PC-9 (cell line): ENCODE results near the gene MCM7. TPM values are rescaled to one million over a fixed set of nuclear protein-coding genes. Genes with fewer than 3 reads are reported as not detected.

Experiments used
- BruUV-seq: library from RNA; stranded (reverse); fragments of 400-500 nt; replicated peaks from 2 replicates; lab custom pipeline; 2021; lab: Mats Ljungman, UMichigan
- CTCF ChIA-PET: fragments of 300-600 bp; sonication (Branson Sonifier 250); formaldehyde crosslinking; loops from one replicate; lab custom pipeline; 2022; ENCODE audit warnings: antibody characterized with exemption; lab: Charles Lee
- POLR2A ChIA-PET: fragments of 300-600 bp; sonication (Branson Sonifier 250); formaldehyde crosslinking; loops from one replicate; lab custom pipeline; 2022; ENCODE audit warnings: antibody characterized with exemption; ENCODE audit not compliant: unreplicated experiment; lab: Charles Lee
- DNase-seq, 2 experiments: peaks; one replicate each; pipeline versions ENCODE4 v3.0.0 to v3.0.0-alpha.2; 2015 to 2022; ENCODE audit warnings: mixed read lengths in 1 of 2
- H2AFZ ChIP-seq: fragments of 200-600 bp; sonication (generic); 2 replicates; pipeline ENCODE4 v1.8.1; 2017; ENCODE audit warnings: antibody characterized with exemption
- H3F3A ChIP-seq: fragments of 200-600 bp; sonication (generic); 2 replicates; pipeline ENCODE4 v1.8.1; 2017; ENCODE audit warnings: antibody characterized with exemption, mild to moderate bottlenecking, low read depth; ENCODE audit not compliant: insufficient read depth
- H3K27ac ChIP-seq: fragments of 200-600 bp; sonication (generic); 2 replicates; pipeline ENCODE4 v1.6.1; 2016; ENCODE audit warnings: mixed run types
- H3K27me3 ChIP-seq: fragments of 200-600 bp; sonication (generic); 2 replicates; pipeline ENCODE4 v1.6.1; 2016; ENCODE audit warnings: low read depth, mixed run types; ENCODE audit not compliant: insufficient read depth
- H3K36me3 ChIP-seq: fragments of 200-600 bp; sonication (generic); 2 replicates; pipeline ENCODE4 v1.6.1; 2016; ENCODE audit warnings: low read depth, mixed run types
- H3K4me1 ChIP-seq: fragments of 200-600 bp; sonication (generic); replicated peaks from 2 replicates; pipeline ENCODE4 v1.6.1; 2016; ENCODE audit warnings: mixed run types; ENCODE audit not compliant: insufficient read depth
- H3K4me2 ChIP-seq: fragments of 200-600 bp; sonication (generic); 2 replicates; pipeline ENCODE4 v1.6.1; 2017; ENCODE audit warnings: mixed run types
- H3K4me3 ChIP-seq: fragments of 200-600 bp; sonication (generic); 2 replicates; pipeline ENCODE4 v1.6.1; 2016; ENCODE audit warnings: mixed run types
- H3K79me2 ChIP-seq: fragments of 200-600 bp; sonication (generic); 2 replicates; pipeline ENCODE4 v1.6.1; 2017; ENCODE audit warnings: low read depth, mixed run types
- H3K9me2 ChIP-seq: fragments of 200-600 bp; sonication (generic); 2 replicates; pipeline ENCODE4 v1.8.1; 2017; ENCODE audit warnings: mild to moderate bottlenecking; ENCODE audit not compliant: insufficient read depth
- H3K9me3 ChIP-seq: fragments of 200-600 bp; sonication (generic); 2 replicates; pipeline ENCODE4 v1.8.1; 2016; ENCODE audit warnings: low read depth; ENCODE audit not compliant: insufficient read depth
- H4K20me1 ChIP-seq: fragments of 200-600 bp; sonication (generic); 2 replicates; pipeline ENCODE4 v1.8.1; 2017; ENCODE audit not compliant: insufficient read depth
- EZH2 ChIP-seq: fragments of 200-600 bp; sonication (generic); IDR thresholded peaks from 2 replicates; pipeline ENCODE4 v1.8.0; 2017; ENCODE audit warnings: antibody characterized with exemption, low read depth
- intact Hi-C: fragments of 100-400 bp; cut with micrococcal nuclease; formaldehyde crosslinking; loops from one replicate; pipeline ENCODE4 v1.10.0; 2022; ENCODE audit not compliant: unreplicated experiment
- total RNA-seq: library from RNA; stranded (reverse); gene quantifications from 2 replicates; pipeline ENCODE4 v1.2.3, GENCODE V29; 2021
- TF ChIP-seq, protein P1 (sequence below): fragments of 200-600 bp; sonication (generic); conservative IDR thresholded peaks from 2 replicates; pipeline ENCODE4 v1.6.1; 2017; ENCODE audit warnings: mixed run types, antibody characterized with exemption, mild to moderate bottlenecking, moderate library complexity

The MCM7 gene
- total RNA-seq, 1 experiment from 2014 or later = 238 TPM

DNA sequence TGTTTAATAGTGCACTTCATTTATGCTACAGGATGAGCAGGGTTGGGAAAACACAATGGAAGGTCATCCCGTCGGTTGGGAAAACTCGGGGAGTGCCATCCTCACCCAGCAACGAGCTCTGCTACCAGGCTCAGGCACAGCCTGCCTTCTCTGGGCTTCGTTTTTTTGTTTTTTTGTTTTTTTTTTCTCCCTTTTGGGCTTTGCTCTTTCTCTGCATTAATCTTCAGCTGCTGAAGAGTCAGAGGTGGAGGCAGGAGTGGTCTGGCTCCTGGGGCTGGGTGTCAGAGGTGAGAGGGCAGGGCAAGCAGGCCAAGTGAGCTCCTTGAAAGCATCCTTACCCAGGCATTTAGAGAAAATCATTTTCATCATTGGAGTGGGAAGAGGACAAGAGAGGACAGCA lies 31.2 kb downstream of the MCM7 start:
- CTCF ChIA-PET = no interaction called here
- DNase-seq = no peak
- Histone ChIP-seq H3K9me2 (no peaks in the 10 kb centered on the region), H2AFZ (no peak overlapping the region), H3K4me3 (no peak overlapping the region), H3K4me2 (no peak overlapping the region), H3K79me2 (no peaks in the 10 kb centered on the region), H3K27me3 (no peaks in the 10 kb centered on the region), H3K4me1 (no peaks in the 10 kb centered on the region), H3K36me3 (peaks cover 64% of the 10 kb centered on the region), H3F3A (peaks cover 14% of the 10 kb centered on the region; the same call in 1 of the 2 replicates), H3K27ac (no peak overlapping the region), H4K20me1 (no peaks in the 10 kb centered on the region), H3K9me3 (peaks cover 52% of the 10 kb centered on the region)
- no TSS peak for BruUV-seq
- intact Hi-C loops = no loop called here
- TF ChIP-seq, protein P1, sequence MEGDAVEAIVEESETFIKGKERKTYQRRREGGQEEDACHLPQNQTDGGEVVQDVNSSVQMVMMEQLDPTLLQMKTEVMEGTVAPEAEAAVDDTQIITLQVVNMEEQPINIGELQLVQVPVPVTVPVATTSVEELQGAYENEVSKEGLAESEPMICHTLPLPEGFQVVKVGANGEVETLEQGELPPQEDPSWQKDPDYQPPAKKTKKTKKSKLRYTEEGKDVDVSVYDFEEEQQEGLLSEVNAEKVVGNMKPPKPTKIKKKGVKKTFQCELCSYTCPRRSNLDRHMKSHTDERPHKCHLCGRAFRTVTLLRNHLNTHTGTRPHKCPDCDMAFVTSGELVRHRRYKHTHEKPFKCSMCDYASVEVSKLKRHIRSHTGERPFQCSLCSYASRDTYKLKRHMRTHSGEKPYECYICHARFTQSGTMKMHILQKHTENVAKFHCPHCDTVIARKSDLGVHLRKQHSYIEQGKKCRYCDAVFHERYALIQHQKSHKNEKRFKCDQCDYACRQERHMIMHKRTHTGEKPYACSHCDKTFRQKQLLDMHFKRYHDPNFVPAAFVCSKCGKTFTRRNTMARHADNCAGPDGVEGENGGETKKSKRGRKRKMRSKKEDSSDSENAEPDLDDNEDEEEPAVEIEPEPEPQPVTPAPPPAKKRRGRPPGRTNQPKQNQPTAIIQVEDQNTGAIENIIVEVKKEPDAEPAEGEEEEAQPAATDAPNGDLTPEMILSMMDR = no peak
- no peak for TF ChIP-seq EZH2
- POLR2A ChIA-PET = interaction anchor here (0.7 kb wide), 1 partner anchor 10 kb away, joined by 3 read pairs; no protein-coding TSS in a partner anchor

DNA sequence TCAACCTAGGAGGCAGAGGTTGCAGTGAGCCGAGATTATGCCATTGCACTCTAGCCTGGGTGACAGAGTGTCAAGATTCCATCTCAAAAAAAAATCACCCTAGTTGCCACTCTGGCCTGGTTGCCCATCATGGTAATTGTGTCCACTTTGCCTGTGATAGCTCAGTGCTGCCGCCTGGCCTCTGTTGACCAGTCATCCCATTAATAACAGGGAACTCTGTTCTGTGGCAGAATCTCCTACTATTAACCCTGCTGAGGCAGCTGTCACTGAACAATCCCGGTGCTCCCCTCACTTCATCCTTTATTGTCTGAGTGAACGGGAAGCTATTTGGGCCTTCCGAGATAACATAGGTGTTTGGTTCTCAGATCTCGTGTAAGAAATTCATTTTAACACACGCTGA lies 34.2 kb downstream of the MCM7 start:
- Histone ChIP-seq H3K79me2 (no peaks in the 10 kb centered on the region), H3K4me3 (no peak overlapping the region), H3K27me3 (no peaks in the 10 kb centered on the region), H4K20me1 (no peaks in the 10 kb centered on the region), H3F3A (peaks cover 14% of the 10 kb centered on the region; the same call in 1 of the 2 replicates), H3K4me2 (no peak overlapping the region), H3K4me1 (no peaks in the 10 kb centered on the region), H3K9me2 (no peaks in the 10 kb centered on the region), H3K9me3 (peaks cover 23% of the 10 kb centered on the region), H3K36me3 (peaks cover 37% of the 10 kb centered on the region), H3K27ac (no peak overlapping the region), H2AFZ (no peak overlapping the region)
- intact Hi-C loops = no loop called here
- CTCF ChIA-PET = no interaction called here
- no peak for DNase-seq
- no TSS peak for BruUV-seq
- POLR2A ChIA-PET = no interaction called here
- TF ChIP-seq EZH2 = no peak

DNA sequence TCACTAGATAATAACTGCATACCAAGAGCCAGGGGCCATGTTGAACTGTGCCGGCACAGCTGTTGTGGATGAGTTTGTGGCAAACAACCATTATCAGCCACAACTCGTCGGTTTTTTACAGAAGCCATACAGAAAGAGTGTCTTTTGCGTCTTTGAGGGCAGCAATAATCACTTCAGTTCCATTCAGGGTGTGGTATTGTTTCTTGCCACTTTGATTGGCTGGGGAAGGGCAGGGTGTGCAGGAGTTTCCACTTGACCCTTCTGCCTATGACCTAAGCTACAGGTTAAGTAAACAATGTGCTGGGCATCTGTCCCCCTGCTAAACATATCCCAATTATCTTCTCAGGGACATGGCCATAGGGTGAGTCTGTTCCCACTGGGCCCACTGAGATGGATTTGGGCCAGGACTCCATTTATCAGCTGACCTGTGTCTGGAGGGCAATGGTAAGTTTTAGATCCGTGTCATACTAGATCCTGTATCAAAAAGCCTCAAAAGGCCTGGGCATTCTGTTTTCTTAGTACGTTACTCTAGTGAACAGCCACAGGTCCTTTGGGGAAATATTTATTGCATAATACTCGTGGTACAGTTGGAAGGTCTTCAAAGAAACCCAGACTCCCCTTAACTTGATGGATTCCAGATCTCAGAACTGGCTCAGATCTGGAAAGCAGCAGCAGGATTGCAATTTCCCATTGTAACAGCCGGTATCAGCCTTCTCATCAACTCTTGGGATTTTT lies 35.6 kb downstream of the MCM7 start:
- Histone ChIP-seq H3K9me3 (peaks cover 10% of the 10 kb centered on the region), H2AFZ (no peak overlapping the region), H3K4me2 (no peak overlapping the region), H3K79me2 (no peaks in the 10 kb centered on the region), H3K27ac (no peak overlapping the region), H3K36me3 (peaks cover 23% of the 10 kb centered on the region), H4K20me1 (no peaks in the 10 kb centered on the region), H3F3A (peaks cover 14% of the 10 kb centered on the region; the same call in 1 of the 2 replicates), H3K27me3 (no peaks in the 10 kb centered on the region), H3K4me1 (no peaks in the 10 kb centered on the region), H3K9me2 (no peaks in the 10 kb centered on the region), H3K4me3 (no peak overlapping the region)
- no TSS peak for BruUV-seq
- TF ChIP-seq EZH2 = no peak
- TF ChIP-seq, protein P1 = no peak
- CTCF ChIA-PET = no interaction called here
- POLR2A ChIA-PET = no interaction called here
- DNase-seq = no peak
- intact Hi-C loops = no loop called here
